ENCODE results near the gene JMY. TPM values are rescaled to one million over a fixed set of nuclear protein-coding genes. Genes with fewer than 3 reads are reported as not detected.

The JMY gene
- total RNA-seq, 1 donor from 2014 or later = 7.0 TPM

GRCh38 chr5:79285285-79285684 is 49.4 kb downstream of the JMY start:
- Histone ChIP-seq H4K20me1 (ENCODE audit: insufficient read depth, low read length) (no peaks in the 10 kb centered on the region), H3K36me3 (ENCODE audit: insufficient read depth, low read length) (no peaks in the 10 kb centered on the region), H3K27me3 (ENCODE audit: insufficient read depth, low read length) (no peaks in the 10 kb centered on the region), H3K4me3 (ENCODE audit: insufficient read depth, low read depth, low read length) (no peak overlapping the region), H3K9me3 (ENCODE audit: insufficient read depth, low read depth, low read length) (no peaks in the 10 kb centered on the region), H3K4me1 (ENCODE audit: insufficient read depth, low read length) (no peaks in the 10 kb centered on the region), H3K9ac (ENCODE audit: low read length) (no peak overlapping the region), H2AFZ (ENCODE audit: low read depth, low read length) (no peak overlapping the region), H3K4me2 (ENCODE audit: low read length) (no peak overlapping the region), H3K79me2 (ENCODE audit: insufficient read depth, low read length) (no peaks in the 10 kb centered on the region), H3K27ac (ENCODE audit: low read depth, low read length) (no peak overlapping the region)
- H3K36me3 Mint-ChIP-seq (ENCODE audit: low read depth, unreplicated experiment) = peaks cover 2% of the 10 kb centered on the region
- no peak for DNase-seq (ENCODE audit: low read depth)
- no peak overlapping the region for H3K4me3 Mint-ChIP-seq (ENCODE audit: unreplicated experiment)
- FAIRE-seq = no peak
- no peak overlapping the region for H3K27ac Mint-ChIP-seq (ENCODE audit: unreplicated experiment)
- TF ChIP-seq CTCF (IDR thresholded peaks at IDR 0.05; ENCODE audit: insufficient read depth, low read depth, low read length) (no peak), EZH2 (IDR thresholded peaks at IDR 0.05; ENCODE audit: insufficient read depth, low read length) (no peak)
- no peaks in the 10 kb centered on the region for H3K9me3 Mint-ChIP-seq (ENCODE audit: unreplicated experiment)
- H3K27me3 Mint-ChIP-seq (ENCODE audit: low read depth, unreplicated experiment) = no peaks in the 10 kb centered on the region
- no peaks in the 10 kb centered on the region for H3K4me1 Mint-ChIP-seq (ENCODE audit: low read depth, unreplicated experiment)

GRCh38 chr5:79285833-79286232 is 49.9 kb downstream of the JMY start:
- Histone ChIP-seq H2AFZ (ENCODE audit: low read depth, low read length) (no peak overlapping the region), H3K4me3 (ENCODE audit: insufficient read depth, low read depth, low read length) (no peak overlapping the region), H3K27me3 (ENCODE audit: insufficient read depth, low read length) (no peaks in the 10 kb centered on the region), H3K27ac (ENCODE audit: low read depth, low read length) (no peak overlapping the region), H3K4me1 (ENCODE audit: insufficient read depth, low read length) (no peaks in the 10 kb centered on the region), H3K4me2 (ENCODE audit: low read length) (no peak overlapping the region), H4K20me1 (ENCODE audit: insufficient read depth, low read length) (no peaks in the 10 kb centered on the region), H3K36me3 (ENCODE audit: insufficient read depth, low read length) (no peaks in the 10 kb centered on the region), H3K9ac (ENCODE audit: low read length) (no peak overlapping the region), H3K79me2 (ENCODE audit: insufficient read depth, low read length) (no peaks in the 10 kb centered on the region), H3K9me3 (ENCODE audit: insufficient read depth, low read depth, low read length) (no peaks in the 10 kb centered on the region)
- TF ChIP-seq EZH2 (IDR thresholded peaks at IDR 0.05; ENCODE audit: insufficient read depth, low read length) = no peak
- TF ChIP-seq CTCF (IDR thresholded peaks at IDR 0.05; ENCODE audit: insufficient read depth, low read depth, low read length) = no peak
- DNase-seq (ENCODE audit: low read depth) = no peak
- no peak overlapping the region for H3K27ac Mint-ChIP-seq (ENCODE audit: unreplicated experiment)
- no peak for FAIRE-seq
- peaks cover 2% of the 10 kb centered on the region for H3K36me3 Mint-ChIP-seq (ENCODE audit: low read depth, unreplicated experiment)
- no peak overlapping the region for H3K4me3 Mint-ChIP-seq (ENCODE audit: unreplicated experiment)
- no peaks in the 10 kb centered on the region for H3K9me3 Mint-ChIP-seq (ENCODE audit: unreplicated experiment)
- no peaks in the 10 kb centered on the region for H3K27me3 Mint-ChIP-seq (ENCODE audit: low read depth, unreplicated experiment)
- no peaks in the 10 kb centered on the region for H3K4me1 Mint-ChIP-seq (ENCODE audit: low read depth, unreplicated experiment)

GRCh38 chr5:79287380-79287779 is 51.4 kb downstream of the JMY start:
- FAIRE-seq (no peak), DNase-seq (ENCODE audit: low read depth) (no peak)
- Histone ChIP-seq H3K27me3 (ENCODE audit: insufficient read depth, low read length) (no peaks in the 10 kb centered on the region), H4K20me1 (ENCODE audit: insufficient read depth, low read length) (no peaks in the 10 kb centered on the region), H3K4me3 (ENCODE audit: insufficient read depth, low read depth, low read length) (no peak overlapping the region), H2AFZ (ENCODE audit: low read depth, low read length) (no peak overlapping the region), H3K79me2 (ENCODE audit: insufficient read depth, low read length) (no peaks in the 10 kb centered on the region), H3K4me1 (ENCODE audit: insufficient read depth, low read length) (no peaks in the 10 kb centered on the region), H3K9ac (ENCODE audit: low read length) (no peak overlapping the region), H3K4me2 (ENCODE audit: low read length) (no peak overlapping the region), H3K27ac (ENCODE audit: low read depth, low read length) (no peak overlapping the region), H3K36me3 (ENCODE audit: insufficient read depth, low read length) (no peaks in the 10 kb centered on the region), H3K9me3 (ENCODE audit: insufficient read depth, low read depth, low read length) (no peaks in the 10 kb centered on the region)
- H3K27ac Mint-ChIP-seq (ENCODE audit: unreplicated experiment) = no peak overlapping the region
- H3K27me3 Mint-ChIP-seq (ENCODE audit: low read depth, unreplicated experiment) = no peaks in the 10 kb centered on the region
- peaks cover 2% of the 10 kb centered on the region for H3K36me3 Mint-ChIP-seq (ENCODE audit: low read depth, unreplicated experiment)
- no peaks in the 10 kb centered on the region for H3K9me3 Mint-ChIP-seq (ENCODE audit: unreplicated experiment)
- TF ChIP-seq EZH2 (IDR thresholded peaks at IDR 0.05; ENCODE audit: insufficient read depth, low read length) = no peak
- no peak for TF ChIP-seq CTCF (IDR thresholded peaks at IDR 0.05; ENCODE audit: insufficient read depth, low read depth, low read length)
- no peak overlapping the region for H3K4me3 Mint-ChIP-seq (ENCODE audit: unreplicated experiment)
- no peaks in the 10 kb centered on the region for H3K4me1 Mint-ChIP-seq (ENCODE audit: low read depth, unreplicated experiment)

Measured in astrocyte (in vitro differentiated cells and primary cell).